ENCODE measurements around the gene UGT1A3.

UGT1A3 gene

DNA sequence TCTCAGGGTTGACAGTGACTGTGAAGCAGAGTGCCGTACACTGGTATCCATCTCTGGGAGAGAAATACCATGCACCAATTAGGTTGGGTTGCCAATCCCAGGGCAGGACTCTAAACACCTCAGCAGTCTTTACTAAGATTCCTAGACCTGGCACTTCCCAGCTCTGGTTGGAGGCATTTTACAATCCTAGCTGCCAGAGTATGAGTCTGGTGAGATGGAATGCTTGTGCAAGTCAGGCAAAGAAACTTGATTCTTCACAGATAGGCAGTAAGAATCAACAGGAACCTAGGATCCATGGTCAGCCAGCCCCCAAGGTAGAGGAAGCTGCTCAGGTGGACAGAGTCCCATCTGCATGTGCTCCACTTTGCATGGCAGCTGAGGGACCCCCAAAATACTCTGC, 22.1 kb upstream of the UGT1A3 start:
- DNase-seq (ENCODE audit: low read depth), result peak; percentile 59
- no peak overlapping the region for H3K4me3 ChIP-seq (replicated peaks; ENCODE audit: low read depth, low read length)
- TF ChIP-seq CTCF (IDR thresholded peaks at IDR 0.05; ENCODE audit: low read length, missing control alignments), result no peak

DNA sequence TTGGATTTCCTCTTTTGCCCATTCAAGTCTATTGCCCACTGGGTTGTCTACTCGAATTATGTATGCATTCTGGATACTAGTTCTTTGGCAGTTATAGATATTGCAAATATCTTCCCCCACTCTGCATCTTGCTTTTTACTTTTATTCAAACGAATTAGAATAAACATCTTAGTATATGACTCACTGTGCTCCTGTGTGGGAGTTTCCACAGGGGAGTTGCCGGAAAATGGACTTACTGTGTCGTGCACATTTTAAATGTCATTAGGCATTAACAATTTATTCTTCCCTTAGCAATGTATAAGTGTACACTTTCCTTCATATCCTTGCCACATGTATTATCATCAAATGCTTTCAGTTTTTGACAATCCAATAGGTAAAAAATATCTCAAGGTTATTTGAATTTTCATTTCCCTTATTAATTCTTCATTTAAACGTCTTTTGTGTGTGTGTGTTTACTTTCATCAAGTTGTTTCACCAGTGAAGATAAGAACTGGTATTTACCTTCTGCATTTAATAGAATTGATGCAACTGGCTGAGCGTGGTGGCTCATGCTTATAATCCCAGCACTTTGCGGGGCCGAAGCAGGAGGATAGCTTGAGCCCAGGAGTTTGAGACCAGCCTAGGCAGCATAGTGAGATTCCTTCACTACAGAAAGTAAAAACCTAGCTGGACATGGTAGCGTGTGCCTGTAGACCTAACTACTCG, 20.8 kb upstream of the UGT1A3 start:
- no peak overlapping the region for H3K4me3 ChIP-seq (replicated peaks; ENCODE audit: low read depth, low read length)
- TF ChIP-seq CTCF (IDR thresholded peaks at IDR 0.05; ENCODE audit: low read length, missing control alignments), result no peak
- peak; percentile 76 for DNase-seq (ENCODE audit: low read depth)

- DNase-seq (ENCODE audit: low read depth), result no peak
- no peak overlapping the region for H3K4me3 ChIP-seq (replicated peaks; ENCODE audit: low read depth, low read length)
- no peak for TF ChIP-seq CTCF (IDR thresholded peaks at IDR 0.05; ENCODE audit: low read length, missing control alignments)
Observed at GRCh38 chr2:233708942-233709341, 19.9 kb upstream of the UGT1A3 start.

- no peak overlapping the region for H3K4me3 ChIP-seq (replicated peaks; ENCODE audit: low read depth, low read length)
- DNase-seq (ENCODE audit: low read depth), result peak; percentile 87
- TF ChIP-seq CTCF (IDR thresholded peaks at IDR 0.05; ENCODE audit: low read length, missing control alignments), result peak; percentile 96
Observed at GRCh38 chr2:233711312-233712008, 17.4 kb upstream of the UGT1A3 start.

DNA sequence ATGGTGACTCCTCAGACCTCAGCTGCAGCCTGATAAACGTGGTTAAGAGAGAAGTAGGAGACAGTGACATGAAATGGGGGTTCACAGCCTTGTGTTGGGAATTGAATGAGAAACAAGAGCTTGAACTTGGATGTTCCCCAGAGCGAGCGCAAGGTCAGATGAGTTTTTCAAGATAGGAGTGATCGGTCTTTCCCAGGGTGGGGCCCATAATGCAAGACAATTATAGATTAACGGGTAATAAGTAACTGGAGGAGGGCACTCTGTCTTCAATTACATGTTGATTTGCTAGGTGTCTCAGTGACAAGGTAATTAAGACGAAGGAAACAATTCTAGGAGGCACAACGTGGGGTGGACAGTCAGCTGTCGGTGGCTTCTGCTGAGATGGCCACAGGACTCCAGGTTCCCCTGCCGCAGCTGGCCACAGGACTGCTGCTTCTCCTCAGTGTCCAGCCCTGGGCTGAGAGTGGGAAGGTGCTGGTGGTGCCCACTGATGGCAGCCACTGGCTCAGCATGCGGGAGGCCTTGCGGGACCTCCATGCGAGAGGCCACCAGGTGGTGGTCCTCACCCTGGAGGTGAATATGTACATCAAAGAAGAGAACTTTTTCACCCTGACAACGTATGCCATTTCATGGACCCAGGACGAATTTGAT, 16.1 kb upstream of the UGT1A3 start, which contains the start of gene UGT1A5:
Gene UGT1A5 (plus strand): TSS at position 297 of the 651 bp plus-strand sequence. CDS start 85 bp downstream, at position 382.
- DNase-seq (ENCODE audit: low read depth), result no peak
- no peak within 1 kb of the TSS for H3K4me3 ChIP-seq (replicated peaks; ENCODE audit: low read depth, low read length)
- no peak for TF ChIP-seq CTCF (IDR thresholded peaks at IDR 0.05; ENCODE audit: low read length, missing control alignments)

DNA sequence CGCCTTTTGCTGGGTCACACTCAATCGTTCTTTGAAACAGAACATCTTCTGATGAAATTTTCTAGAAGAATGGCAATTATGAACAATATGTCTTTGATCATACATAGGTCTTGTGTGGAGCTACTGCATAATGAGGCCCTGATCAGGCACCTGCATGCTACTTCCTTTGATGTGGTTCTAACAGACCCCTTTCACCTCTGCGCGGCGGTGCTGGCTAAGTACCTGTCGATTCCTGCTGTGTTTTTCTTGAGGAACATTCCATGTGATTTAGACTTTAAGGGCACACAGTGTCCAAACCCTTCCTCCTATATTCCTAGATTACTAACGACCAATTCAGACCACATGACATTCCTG, 15.6 kb upstream of the UGT1A3 start:
- H3K4me3 ChIP-seq (replicated peaks; ENCODE audit: low read depth, low read length), result no peak overlapping the region
- TF ChIP-seq CTCF (IDR thresholded peaks at IDR 0.05; ENCODE audit: low read length, missing control alignments), result no peak
- no peak for DNase-seq (ENCODE audit: low read depth)

Data from fibroblast of pulmonary artery (primary cell).